Trophoblast cell (in vitro differentiated cells and primary cell): ENCODE results near the gene ZNF92.
"Not testable (repeated sequence)": the region's sequence is repeated elsewhere in the genome, so short reads cannot be mapped to it uniquely, and the experiment has no call there.

Source experiments
- DNase-seq, 2 donors: peaks; one replicate each; pipeline ENCODE4 v3.0.0-alpha.2; 2016
- H2AFZ ChIP-seq: 2 replicates; pipeline ENCODE4 v1.6.1; 2013; ENCODE audit warnings: low read length, moderate library complexity, mild to moderate bottlenecking; ENCODE audit not compliant: insufficient read depth, poor library complexity
- H2AK5ac ChIP-seq: 2 replicates; pipeline ENCODE4 v1.6.1; 2013; ENCODE audit warnings: mild to moderate bottlenecking, low read length
- H2BK120ac ChIP-seq: 2 replicates; pipeline ENCODE4 v1.6.1; 2013; ENCODE audit warnings: low read length, mild to moderate bottlenecking, moderate library complexity; ENCODE audit not compliant: insufficient read depth, poor library complexity
- H2BK12ac ChIP-seq: 2 replicates; pipeline ENCODE4 v1.6.1; 2013; ENCODE audit warnings: mild to moderate bottlenecking, low read length, moderate library complexity
- H2BK5ac ChIP-seq: 2 replicates; pipeline ENCODE4 v1.6.1; 2013; ENCODE audit warnings: low read length, low read depth, moderate library complexity, mild to moderate bottlenecking; ENCODE audit not compliant: poor library complexity
- H3K14ac ChIP-seq: 2 replicates; pipeline ENCODE4 v1.6.1; 2013; ENCODE audit warnings: mild to moderate bottlenecking, low read length
- H3K18ac ChIP-seq: 2 replicates; pipeline ENCODE4 v1.6.1; 2013; ENCODE audit warnings: mild to moderate bottlenecking, low read length
- H3K23ac ChIP-seq: 2 replicates; pipeline ENCODE4 v1.6.1; 2013; ENCODE audit warnings: low read length
- H3K27ac ChIP-seq: 2 replicates; pipeline ENCODE4 v1.5.1; 2013; ENCODE audit warnings: low read depth, mild to moderate bottlenecking, inconsistent platforms, low read length, moderate library complexity
- H3K27me3 ChIP-seq: 2 replicates; pipeline ENCODE4 v1.6.1; 2013; ENCODE audit warnings: inconsistent platforms, mild to moderate bottlenecking, low read length, moderate library complexity; ENCODE audit not compliant: insufficient read depth
- H3K36me3 ChIP-seq, 2 experiments: 1 replicate in 1 of 2; 2 replicates in 1 of 2; pipeline ENCODE4 v1.6.1; 2013; ENCODE audit warnings: low read length in 2 of 2, mild to moderate bottlenecking in 2 of 2, moderate library complexity in 1 of 2; ENCODE audit not compliant: insufficient read depth in 2 of 2, control insufficient read depth in 1 of 2
- H3K4ac ChIP-seq: 2 replicates; pipeline ENCODE4 v1.6.1; 2013; ENCODE audit warnings: low read depth, mild to moderate bottlenecking, low read length, moderate library complexity
- H3K4me1 ChIP-seq, 2 experiments: 1 replicate in 1 of 2; 2 replicates in 1 of 2; pipeline ENCODE4 v1.6.1; 2013; ENCODE audit warnings: low read length in 2 of 2, mild to moderate bottlenecking in 2 of 2, moderate library complexity in 1 of 2; ENCODE audit not compliant: insufficient read depth in 2 of 2, control insufficient read depth in 1 of 2
- H3K4me2 ChIP-seq: 2 replicates; pipeline ENCODE4 v1.6.1; 2013; ENCODE audit warnings: inconsistent platforms, mild to moderate bottlenecking, low read length, moderate library complexity
- H3K4me3 ChIP-seq: 2 replicates; pipeline ENCODE4 v1.5.1; 2013; ENCODE audit warnings: mild to moderate bottlenecking, low read depth, low read length, inconsistent platforms
- H3K79me1 ChIP-seq: one replicate; pipeline ENCODE4 v1.6.1; 2013; ENCODE audit warnings: low read length
- H3K79me2 ChIP-seq: 2 replicates; pipeline ENCODE4 v1.6.1; 2013; ENCODE audit warnings: low read length, mild to moderate bottlenecking; ENCODE audit not compliant: control insufficient read depth, insufficient read depth, poor library complexity
- H3K9ac ChIP-seq: 2 replicates; pipeline ENCODE4 v1.6.1; 2013; ENCODE audit warnings: mild to moderate bottlenecking, low read length
- H3K9me3 ChIP-seq: 2 replicates; pipeline ENCODE4 v1.6.1; 2013; ENCODE audit warnings: low read depth, mild to moderate bottlenecking, control low read depth, inconsistent platforms, low read length; ENCODE audit not compliant: insufficient read depth
- H4K12ac ChIP-seq: 2 replicates; pipeline ENCODE4 v1.6.1; 2013; ENCODE audit warnings: low read depth, mild to moderate bottlenecking, low read length, moderate library complexity
- H4K8ac ChIP-seq: 2 replicates; pipeline ENCODE4 v1.6.1; 2013; ENCODE audit warnings: low read depth, mild to moderate bottlenecking, low read length, moderate library complexity
- H4K91ac ChIP-seq: one replicate; pipeline ENCODE4 v1.6.1; 2013; ENCODE audit warnings: low read depth, mild to moderate bottlenecking, low read length, moderate library complexity
- WGBS: extraction: QIAGEN DNeasy Blood & Tissue Kit; methylation state at CpG from one replicate; pipeline ENCODE4 v1.1.7; 2013; ENCODE audit warnings: missing lambda C conversion rate; ENCODE audit not compliant: insufficient read length, insufficient coverage; ENCODE audit errors: extremely low coverage; 5-methylcytosine and 5-hydroxymethylcytosine counted together

The ZNF92 gene

GRCh38 chr7:65399101-65399500, 25.4 kb downstream of the ZNF92 start:
- H3K9ac ChIP-seq, H2BK120ac ChIP-seq, H3K18ac ChIP-seq, H3K4me2 ChIP-seq, H4K8ac ChIP-seq, H3K36me3 ChIP-seq, H2AFZ ChIP-seq, H4K91ac ChIP-seq, H3K4me3 ChIP-seq, H3K79me1 ChIP-seq, H3K4me1 ChIP-seq, H4K12ac ChIP-seq, H2AK5ac ChIP-seq, H3K23ac ChIP-seq, H3K27ac ChIP-seq, H2BK5ac ChIP-seq, DNase-seq, H3K14ac ChIP-seq, H3K27me3 ChIP-seq, H2BK12ac ChIP-seq, H3K9me3 ChIP-seq, H3K4ac ChIP-seq, H3K79me2 ChIP-seq: not testable (repeated sequence)
- no CpG with 5 or more reads among the region's 1 CpG for WGBS

- Histone ChIP-seq H3K79me1 (no peaks in the 10 kb centered on the region), H2BK5ac (no peak overlapping the region), H3K4me2 (no peak overlapping the region), H3K9me3 (peaks cover 8% of the 10 kb centered on the region), H3K36me3 (peaks cover 0 to 6% of the 10 kb centered on the region in 2 experiments), H3K27me3 (peaks cover 3% of the 10 kb centered on the region), H3K79me2 (no peaks in the 10 kb centered on the region), H2BK12ac (no peak overlapping the region), H2AFZ (no peak overlapping the region), H3K4ac (no peak overlapping the region), H3K14ac (no peak overlapping the region), H3K4me1 (no peaks in the 10 kb centered on the region), H2BK120ac (no peak overlapping the region), H4K91ac (no peak overlapping the region), H3K9ac (no peak overlapping the region), H3K23ac (no peak overlapping the region), H3K18ac (no peak overlapping the region), H2AK5ac (no peak overlapping the region), H4K8ac (no peak overlapping the region), H4K12ac (no peak overlapping the region), H3K4me3 (no peak overlapping the region), H3K27ac (no peak overlapping the region)
- WGBS = no CpG with 5 or more reads among the region's 1 CpG
- DNase-seq = no peak
These were observed 30.4 kb downstream of the ZNF92 start for GRCh38 chr7:65404020-65404419.

GRCh38 chr7:65406706-65407105, 33.1 kb downstream of the ZNF92 start:
- H3K4me1 ChIP-seq, H3K14ac ChIP-seq, H3K4me2 ChIP-seq, H3K4ac ChIP-seq, DNase-seq, H3K4me3 ChIP-seq, H3K23ac ChIP-seq, H2AFZ ChIP-seq, H4K91ac ChIP-seq, H3K27ac ChIP-seq, H3K9ac ChIP-seq, H3K79me1 ChIP-seq, H4K12ac ChIP-seq, H3K79me2 ChIP-seq, H2AK5ac ChIP-seq, H4K8ac ChIP-seq, H3K27me3 ChIP-seq, H3K18ac ChIP-seq, H2BK120ac ChIP-seq, H2BK12ac ChIP-seq, H2BK5ac ChIP-seq, H3K36me3 ChIP-seq: not testable (repeated sequence)
- H3K9me3 ChIP-seq = peaks cover 14% of the 10 kb centered on the region
- no CpG with 5 or more reads among the region's 2 CpGs for WGBS

- WGBS = no CpG with 5 or more reads among the region's 3 CpGs
- H3K79me2 ChIP-seq = no peaks in the 10 kb centered on the region
- no peak overlapping the region for H4K8ac ChIP-seq
- no peak overlapping the region for H4K91ac ChIP-seq
- no peak overlapping the region for H4K12ac ChIP-seq
- no peak overlapping the region for H2BK12ac ChIP-seq
- H3K9me3 ChIP-seq = peaks cover 11% of the 10 kb centered on the region
- no peak overlapping the region for H3K4me2 ChIP-seq
- H3K4me3 ChIP-seq = peak overlapping the region; percentile 26
- H3K4ac ChIP-seq = no peak overlapping the region
- no peak overlapping the region for H2BK5ac ChIP-seq
- no peak overlapping the region for H3K14ac ChIP-seq
- no peaks in the 10 kb centered on the region for H3K4me1 ChIP-seq
- DNase-seq = no peak
- no peak overlapping the region for H3K9ac ChIP-seq
- H2AK5ac ChIP-seq = no peak overlapping the region
- H3K27me3 ChIP-seq = peaks cover 3% of the 10 kb centered on the region
- H3K79me1 ChIP-seq = no peaks in the 10 kb centered on the region
- H3K36me3 ChIP-seq = no peaks in the 10 kb centered on the region
- no peak overlapping the region for H2AFZ ChIP-seq
- H3K27ac ChIP-seq = no peak overlapping the region
- H3K23ac ChIP-seq = no peak overlapping the region
- no peak overlapping the region for H2BK120ac ChIP-seq
- H3K18ac ChIP-seq = no peak overlapping the region
These were observed 35.7 kb downstream of the ZNF92 start for GRCh38 chr7:65409363-65409762.
